C4-2B (cell line): Measurements from ENCODE around the gene PILRB.

Source experiments
- ZFX ChIP-seq: fragments of 450-650 bp; IDR thresholded peaks from 2 replicates; pipeline ENCODE4 v1.6.1; 2017
- TF ChIP-seq, protein P1 (sequence below): fragments of 450-650 bp; conservative IDR thresholded peaks from 2 replicates; pipeline ENCODE4 v1.5.1; 2017; ENCODE audit warnings: mild to moderate bottlenecking

DNA sequence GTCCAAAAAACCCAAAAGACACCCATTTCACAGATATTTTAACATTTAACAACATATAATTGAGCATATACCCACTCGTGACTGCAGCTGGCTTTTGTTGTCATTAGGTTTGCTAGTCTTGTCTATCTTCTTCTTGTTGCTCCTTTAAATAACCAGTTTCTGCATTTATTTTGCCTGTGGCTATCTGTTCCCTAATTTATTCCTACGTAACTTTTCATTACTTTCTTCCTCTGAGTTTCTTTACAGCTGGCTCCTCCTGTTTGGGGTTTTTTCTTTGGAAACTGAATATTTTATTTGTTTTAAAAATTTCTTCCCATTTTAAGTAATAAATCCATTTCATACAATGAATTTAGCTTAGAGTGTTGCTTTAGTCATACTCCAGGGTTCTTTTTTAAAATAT lies 29.8 kb downstream of the PILRB start:
- TF ChIP-seq, protein P1, sequence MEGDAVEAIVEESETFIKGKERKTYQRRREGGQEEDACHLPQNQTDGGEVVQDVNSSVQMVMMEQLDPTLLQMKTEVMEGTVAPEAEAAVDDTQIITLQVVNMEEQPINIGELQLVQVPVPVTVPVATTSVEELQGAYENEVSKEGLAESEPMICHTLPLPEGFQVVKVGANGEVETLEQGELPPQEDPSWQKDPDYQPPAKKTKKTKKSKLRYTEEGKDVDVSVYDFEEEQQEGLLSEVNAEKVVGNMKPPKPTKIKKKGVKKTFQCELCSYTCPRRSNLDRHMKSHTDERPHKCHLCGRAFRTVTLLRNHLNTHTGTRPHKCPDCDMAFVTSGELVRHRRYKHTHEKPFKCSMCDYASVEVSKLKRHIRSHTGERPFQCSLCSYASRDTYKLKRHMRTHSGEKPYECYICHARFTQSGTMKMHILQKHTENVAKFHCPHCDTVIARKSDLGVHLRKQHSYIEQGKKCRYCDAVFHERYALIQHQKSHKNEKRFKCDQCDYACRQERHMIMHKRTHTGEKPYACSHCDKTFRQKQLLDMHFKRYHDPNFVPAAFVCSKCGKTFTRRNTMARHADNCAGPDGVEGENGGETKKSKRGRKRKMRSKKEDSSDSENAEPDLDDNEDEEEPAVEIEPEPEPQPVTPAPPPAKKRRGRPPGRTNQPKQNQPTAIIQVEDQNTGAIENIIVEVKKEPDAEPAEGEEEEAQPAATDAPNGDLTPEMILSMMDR = no peak
- TF ChIP-seq ZFX = no peak
